ENCODE data around the gene ZFP30.
"Not testable (repeated sequence)": the region's sequence is repeated elsewhere in the genome, so short reads cannot be mapped to it uniquely, and the experiment has no call there.

ZFP30 gene

GRCh38 chr19:37655301-37655688 is at the start of gene ZFP30:
TSS of gene ZFP30 (minus strand) at chr19:37655465. CDS start at chr19:37647822, 7,643 bp downstream.
- peak; percentile 89 for DNase-seq (ENCODE audit: low read depth)

GRCh38 chr19:37699057-37699456 is 43.8 kb upstream of the ZFP30 start:
- DNase-seq (ENCODE audit: low read depth): peak; percentile 23

- peak; percentile 15 for DNase-seq (ENCODE audit: low read depth)
These were observed 43.0 kb upstream of the ZFP30 start for GRCh38 chr19:37698216-37698615.

- no peak for DNase-seq (ENCODE audit: low read depth)
These were observed 40.1 kb upstream of the ZFP30 start for GRCh38 chr19:37695144-37695899.

GRCh38 chr19:37692956-37693620 is 37.8 kb upstream of the ZFP30 start:
- no peak for DNase-seq (ENCODE audit: low read depth)

- peak; percentile 70 for DNase-seq (ENCODE audit: low read depth)
These were observed 36.7 kb upstream of the ZFP30 start for GRCh38 chr19:37691881-37692504.

GRCh38 chr19:37683520-37683919 is 28.3 kb upstream of the ZFP30 start:
- DNase-seq (ENCODE audit: low read depth): no peak

GRCh38 chr19:37669450-37669914 is 14.2 kb upstream of the ZFP30 start:
- peak; percentile 0 for DNase-seq (ENCODE audit: low read depth)

GRCh38 chr19:37657157-37657556 is 1.9 kb upstream of the ZFP30 start:
- not testable (repeated sequence) for DNase-seq (ENCODE audit: low read depth)

- peak; percentile 82 for DNase-seq (ENCODE audit: low read depth)
These were observed 565 bp upstream of the ZFP30 start for GRCh38 chr19:37655689-37656371.

GRCh38 chr19:37654629-37655300 is 500 bp downstream of the ZFP30 start:
- DNase-seq (ENCODE audit: low read depth): peak; percentile 37

- DNase-seq (ENCODE audit: low read depth): no peak
These were observed 1.1 kb downstream of the ZFP30 start for GRCh38 chr19:37654118-37654517.

- DNase-seq (ENCODE audit: low read depth): peak; percentile 10
These were observed 19.9 kb downstream of the ZFP30 start for GRCh38 chr19:37635076-37636056.

- DNase-seq (ENCODE audit: low read depth): no peak
These were observed 60.3 kb downstream of the ZFP30 start for GRCh38 chr19:37594982-37595382.

- peak; percentile 86 for DNase-seq (ENCODE audit: low read depth)
These were observed 60.8 kb downstream of the ZFP30 start, which contains the start of the genes ZNF540 and ZNF571 for GRCh38 chr19:37594304-37594981. TSS of gene ZNF540 (plus strand) at chr19:37594876. CDS start at chr19:37598448, 3,572 bp downstream. TSS of gene ZNF571 (minus strand) at chr19:37594792. CDS start at chr19:37586676, 8,116 bp downstream.

GRCh38 chr19:37593996-37594303 is 61.3 kb downstream of the ZFP30 start:
- no peak for DNase-seq (ENCODE audit: low read depth)

GRCh38 chr19:37583340-37583739 is 71.9 kb downstream of the ZFP30 start:
- no peak for DNase-seq (ENCODE audit: low read depth)

- DNase-seq (ENCODE audit: low read depth): peak; percentile 30
These were observed 83.1 kb downstream of the ZFP30 start for GRCh38 chr19:37572203-37572602.

GRCh38 chr19:37565370-37565669 is 89.9 kb downstream of the ZFP30 start:
- DNase-seq (ENCODE audit: low read depth): no peak
